ENCODE data around the gene MROH7. TPM values are rescaled to one million over a fixed set of nuclear protein-coding genes. Genes with fewer than 3 reads are reported as not detected.

MROH7 gene
- total RNA-seq, 1 experiment from 2014 or later, result not detected

DNA sequence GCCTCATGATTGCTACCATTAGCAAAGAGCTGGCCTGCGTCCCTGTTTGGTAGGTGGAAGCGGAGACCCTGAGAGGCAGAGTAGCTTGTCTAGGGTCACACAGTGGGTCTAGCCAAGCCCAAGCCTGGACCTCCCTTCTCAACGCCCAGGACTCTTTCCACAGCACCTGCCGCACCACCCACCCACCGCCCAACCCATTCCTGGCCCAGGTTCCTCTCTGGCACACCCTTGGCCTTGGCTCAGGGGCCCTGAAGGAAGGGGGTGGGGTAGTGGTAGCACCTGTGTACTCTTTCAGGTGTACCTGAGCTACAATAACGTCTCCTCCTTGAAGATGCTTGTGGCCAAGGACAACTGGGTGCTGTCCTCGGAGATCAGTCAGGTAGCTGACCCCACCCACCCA is 37.5 kb upstream of the MROH7 start:
- Histone ChIP-seq H3K27me3 (ENCODE audit: low read length) (no peaks in the 10 kb centered on the region), H3K9me2 (replicated peaks; ENCODE audit: low read length) (no peaks in the 10 kb centered on the region), H3K9me3 (ENCODE audit: low read length) (no peaks in the 10 kb centered on the region), H3K9ac (ENCODE audit: low read length) (no peak overlapping the region), H3K4me3 (ENCODE audit: low read length) (no peak overlapping the region), H3K27ac (ENCODE audit: low read length) (no peak overlapping the region), H3K79me2 (ENCODE audit: low read length) (no peaks in the 10 kb centered on the region), H3F3A (ENCODE audit: low read length, unreplicated experiment) (no peaks in the 10 kb centered on the region), H3K4me2 (ENCODE audit: low read length) (no peak overlapping the region), H2AFZ (ENCODE audit: low read length) (no peak overlapping the region), H4K20me1 (ENCODE audit: low read length) (no peaks in the 10 kb centered on the region), H3K4me1 (ENCODE audit: insufficient read depth, low read length) (peaks cover 5% of the 10 kb centered on the region; the same call in 1 of the 2 replicates), H3K36me3 (ENCODE audit: low read depth, low read length) (no peaks in the 10 kb centered on the region)
- no peak for ATAC-seq
- no peak for DNase-seq
- POLR2A ChIA-PET (ENCODE audit: unreplicated experiment), result no interaction called here
- TF ChIP-seq EZH2 (IDR thresholded peaks at IDR 0.05; ENCODE audit: low read length, unreplicated experiment), result no peak
- no peak for TF ChIP-seq EZH2phosphoT487 (IDR thresholded peaks at IDR 0.05; ENCODE audit: borderline replicate concordance, low read length)
- TF ChIP-seq, protein P1, sequence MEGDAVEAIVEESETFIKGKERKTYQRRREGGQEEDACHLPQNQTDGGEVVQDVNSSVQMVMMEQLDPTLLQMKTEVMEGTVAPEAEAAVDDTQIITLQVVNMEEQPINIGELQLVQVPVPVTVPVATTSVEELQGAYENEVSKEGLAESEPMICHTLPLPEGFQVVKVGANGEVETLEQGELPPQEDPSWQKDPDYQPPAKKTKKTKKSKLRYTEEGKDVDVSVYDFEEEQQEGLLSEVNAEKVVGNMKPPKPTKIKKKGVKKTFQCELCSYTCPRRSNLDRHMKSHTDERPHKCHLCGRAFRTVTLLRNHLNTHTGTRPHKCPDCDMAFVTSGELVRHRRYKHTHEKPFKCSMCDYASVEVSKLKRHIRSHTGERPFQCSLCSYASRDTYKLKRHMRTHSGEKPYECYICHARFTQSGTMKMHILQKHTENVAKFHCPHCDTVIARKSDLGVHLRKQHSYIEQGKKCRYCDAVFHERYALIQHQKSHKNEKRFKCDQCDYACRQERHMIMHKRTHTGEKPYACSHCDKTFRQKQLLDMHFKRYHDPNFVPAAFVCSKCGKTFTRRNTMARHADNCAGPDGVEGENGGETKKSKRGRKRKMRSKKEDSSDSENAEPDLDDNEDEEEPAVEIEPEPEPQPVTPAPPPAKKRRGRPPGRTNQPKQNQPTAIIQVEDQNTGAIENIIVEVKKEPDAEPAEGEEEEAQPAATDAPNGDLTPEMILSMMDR (conservative IDR thresholded peaks at IDR 0.05; ENCODE audit: low read depth, low read length), result no peak
- intact Hi-C loops (cut with micrococcal nuclease), result no loop called here
- CTCF ChIA-PET, result no interaction called here
- no TSS peak for BruUV-seq (replicated peaks)

DNA sequence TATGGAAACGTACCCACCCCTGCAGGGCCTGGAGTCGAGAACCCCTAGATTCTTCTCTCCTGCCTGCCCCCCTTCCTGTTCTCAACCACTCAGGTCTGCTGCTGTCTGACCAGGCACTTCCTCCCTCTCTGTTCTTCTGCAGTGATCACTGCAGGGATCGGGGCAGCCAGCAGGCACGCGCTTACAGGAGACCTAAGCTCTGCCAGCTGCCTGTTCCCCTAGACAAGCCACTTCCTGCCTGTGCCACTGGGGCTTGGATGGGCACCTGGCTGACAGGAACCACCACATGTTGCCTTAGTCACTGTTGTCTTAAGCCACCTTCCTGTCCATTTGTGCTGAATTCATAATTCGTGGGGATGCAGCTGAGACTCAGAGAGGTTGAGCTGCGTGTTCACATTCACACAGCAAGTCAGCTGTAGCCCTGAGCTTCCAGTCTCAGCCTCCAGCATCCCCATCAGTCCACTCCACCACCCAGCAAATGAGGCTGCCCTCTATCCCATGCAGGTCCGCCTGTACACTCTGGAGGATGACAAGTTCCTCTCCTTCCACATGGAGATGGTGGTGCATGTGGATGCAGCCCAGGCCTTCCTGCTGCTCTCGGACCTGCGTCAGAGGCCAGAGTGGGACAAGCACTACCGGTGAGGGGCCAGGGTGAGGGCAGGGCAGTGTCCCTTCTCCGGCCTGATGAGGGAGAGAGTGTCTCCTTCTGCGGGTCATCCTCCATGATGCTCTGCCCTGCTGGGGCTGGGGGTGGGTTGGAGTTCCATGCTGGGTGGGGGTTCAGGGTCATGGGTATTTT is 36.8 kb upstream of the MROH7 start:
- ATAC-seq (no peak; the same call in 1 of the 2 replicates), DNase-seq (peak; percentile 23)
- Histone ChIP-seq H2AFZ (ENCODE audit: low read length) (no peak overlapping the region), H3K4me2 (ENCODE audit: low read length) (no peak overlapping the region), H3K9ac (ENCODE audit: low read length) (no peak overlapping the region), H3K36me3 (ENCODE audit: low read depth, low read length) (no peaks in the 10 kb centered on the region), H3K79me2 (ENCODE audit: low read length) (no peaks in the 10 kb centered on the region), H3K4me3 (ENCODE audit: low read length) (no peak overlapping the region), H3K9me2 (replicated peaks; ENCODE audit: low read length) (no peaks in the 10 kb centered on the region), H3K4me1 (ENCODE audit: insufficient read depth, low read length) (peaks cover 5% of the 10 kb centered on the region; the same call in 1 of the 2 replicates), H3K27ac (ENCODE audit: low read length) (no peak overlapping the region), H3K27me3 (ENCODE audit: low read length) (no peaks in the 10 kb centered on the region), H3K9me3 (ENCODE audit: low read length) (no peaks in the 10 kb centered on the region), H4K20me1 (ENCODE audit: low read length) (no peaks in the 10 kb centered on the region), H3F3A (ENCODE audit: low read length, unreplicated experiment) (no peaks in the 10 kb centered on the region)
- TF ChIP-seq EZH2 (IDR thresholded peaks at IDR 0.05; ENCODE audit: low read length, unreplicated experiment), result no peak
- TF ChIP-seq, protein P1 (conservative IDR thresholded peaks at IDR 0.05; ENCODE audit: low read depth, low read length), result no peak
- TF ChIP-seq EZH2phosphoT487 (IDR thresholded peaks at IDR 0.05; ENCODE audit: borderline replicate concordance, low read length), result no peak
- POLR2A ChIA-PET (ENCODE audit: unreplicated experiment), result no interaction called here
- CTCF ChIA-PET, result no interaction called here
- intact Hi-C loops (cut with micrococcal nuclease), result no loop called here
- BruUV-seq (replicated peaks), result no TSS peak
